ENCODE results near the gene PURB.

DNA sequence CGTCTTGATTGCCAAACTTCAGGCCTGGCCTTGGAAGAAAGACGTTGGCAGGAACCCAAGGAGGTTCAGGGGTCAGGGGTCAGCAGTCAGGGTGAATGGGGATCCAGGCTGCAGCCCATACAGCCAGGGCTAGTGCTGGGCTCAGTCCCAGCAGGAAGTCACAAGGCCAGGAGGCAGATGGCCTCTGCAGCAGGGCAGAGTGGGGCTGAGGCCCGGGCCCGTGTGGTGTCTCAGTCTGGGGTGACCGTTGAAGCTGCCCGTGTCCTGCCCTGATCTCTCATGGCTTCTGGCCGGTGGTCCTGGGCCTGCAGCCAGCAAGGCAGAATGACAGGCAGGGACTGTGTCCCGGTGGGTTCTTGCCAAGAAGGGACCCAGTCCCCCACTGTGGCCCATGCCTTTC is 26.6 kb upstream of the PURB start:
- TF ChIP-seq CTCF (IDR thresholded peaks at IDR 0.05) (no peak), EZH2phosphoT487 (IDR thresholded peaks at IDR 0.05; ENCODE audit: borderline replicate concordance, low read depth) (no peak), TAF1 (IDR thresholded peaks at IDR 0.05; ENCODE audit: borderline replicate concordance, low read depth, low read length) (no peak), ELF1 (IDR thresholded peaks at IDR 0.05) (no peak), POLR2AphosphoS5 (IDR thresholded peaks at IDR 0.05; ENCODE audit: low read depth, low read length) (no peak), FOXJ3 (CRISPR knock-in tag; IDR thresholded peaks at IDR 0.05) (no peak), SMC3 (IDR thresholded peaks at IDR 0.05; ENCODE audit: low read depth, low read length) (no peak), IRF3 (IDR thresholded peaks at IDR 0.05; ENCODE audit: low read depth, low read length) (no peak), RFX5 (IDR thresholded peaks at IDR 0.05; ENCODE audit: low read length) (no peak), USF1 (IDR thresholded peaks at IDR 0.05; ENCODE audit: borderline replicate concordance, low read depth) (no peak), FOXM1 (IDR thresholded peaks at IDR 0.05; ENCODE audit: low read depth) (no peak)

All from SK-N-SH (cell line).